NCI-H2107 treated with DMSO at 0.1 percent for 48 hours (cell line): ENCODE results near the gene DYNLL2.
"Not testable (repeated sequence)": the region's sequence is repeated elsewhere in the genome, so short reads cannot be mapped to it uniquely, and the experiment has no call there.

Experiments
- DNase-seq: peaks from one replicate; lab custom pipeline; 2025; ENCODE audit not compliant: unreplicated experiment; lab: John Stamatoyannopoulos, UW

DYNLL2 gene

DNA sequence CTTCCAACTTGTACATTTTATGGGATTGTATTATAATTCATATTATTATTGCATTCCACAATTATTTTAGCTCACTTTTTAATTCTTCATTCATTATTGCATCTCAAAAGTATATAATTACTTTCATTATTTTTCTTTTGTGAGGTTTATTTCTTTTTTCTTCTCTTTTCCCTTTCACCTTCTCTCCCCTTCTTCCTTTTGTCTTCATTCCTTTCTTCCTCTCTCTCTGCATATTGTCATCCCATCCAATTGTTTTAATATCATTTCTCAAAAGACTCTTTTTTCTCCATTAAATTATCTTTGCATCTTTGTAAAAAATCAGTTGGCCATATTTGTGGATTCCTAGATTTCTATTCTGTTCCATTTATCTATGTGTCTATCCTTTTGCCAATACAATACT, 17.3 kb downstream of the DYNLL2 start:
- no peak for DNase-seq

DNA sequence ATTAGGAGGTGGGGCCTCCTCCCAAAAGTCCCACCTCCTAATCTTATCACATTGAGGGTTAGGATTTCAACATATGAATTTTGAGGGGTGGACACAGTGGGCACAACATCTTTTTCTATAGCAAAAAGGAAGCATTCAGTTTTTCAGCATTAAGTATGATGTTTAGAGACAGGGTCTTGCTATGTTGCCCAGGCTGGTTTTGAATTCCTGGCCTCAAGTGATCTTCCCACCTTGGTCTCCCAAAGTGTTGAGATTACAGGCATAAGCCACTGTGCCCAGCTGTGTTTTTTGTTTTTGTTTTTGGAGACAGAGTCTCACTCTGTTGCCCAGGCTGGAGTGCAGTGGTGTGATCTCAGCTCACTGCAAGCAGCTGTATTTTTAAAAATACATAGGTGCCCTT, 18.7 kb downstream of the DYNLL2 start:
- DNase-seq = not testable (repeated sequence)

- no peak for DNase-seq
These were observed 21.9 kb downstream of the DYNLL2 start for GRCh38 chr17:58105093-58105492.

DNA sequence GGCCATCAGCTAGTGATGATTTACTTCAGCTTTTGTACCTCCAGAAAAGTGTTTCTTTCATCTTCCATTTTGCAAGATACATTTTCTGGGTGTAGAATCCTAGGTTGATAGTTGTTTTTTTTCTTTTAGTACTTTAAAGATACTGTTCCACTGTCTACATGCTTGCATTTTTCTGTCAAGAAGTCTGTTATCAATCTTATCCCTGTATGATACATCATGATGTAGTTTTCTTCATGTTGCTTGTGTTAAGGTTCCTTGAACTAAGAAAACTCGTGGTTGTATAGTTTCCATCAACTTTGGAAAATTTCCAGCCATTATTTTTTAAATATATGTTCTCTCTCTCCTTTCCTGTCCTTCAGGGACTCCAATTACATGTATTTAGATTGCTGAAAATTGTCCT, 24.1 kb downstream of the DYNLL2 start:
- no peak for DNase-seq

DNA sequence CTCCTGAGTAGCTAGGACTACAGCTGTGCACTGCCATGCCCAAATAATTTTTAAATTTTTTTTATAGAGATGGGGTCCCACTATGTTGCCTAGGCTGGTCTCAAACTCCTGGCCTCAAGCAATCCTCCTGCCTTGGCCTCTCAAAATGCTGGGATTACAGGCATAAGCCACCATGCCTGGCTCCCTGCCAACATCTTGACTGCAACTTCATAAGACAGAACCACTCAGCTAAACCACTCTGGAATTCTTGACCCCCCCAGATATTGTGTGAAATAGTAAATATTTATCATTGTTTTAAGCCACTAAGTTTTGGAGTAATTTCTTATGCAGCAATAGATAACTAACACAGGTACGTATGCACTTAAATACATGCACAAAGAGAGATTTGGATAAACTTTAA, 26.0 kb downstream of the DYNLL2 start:
- DNase-seq = no peak

DNA sequence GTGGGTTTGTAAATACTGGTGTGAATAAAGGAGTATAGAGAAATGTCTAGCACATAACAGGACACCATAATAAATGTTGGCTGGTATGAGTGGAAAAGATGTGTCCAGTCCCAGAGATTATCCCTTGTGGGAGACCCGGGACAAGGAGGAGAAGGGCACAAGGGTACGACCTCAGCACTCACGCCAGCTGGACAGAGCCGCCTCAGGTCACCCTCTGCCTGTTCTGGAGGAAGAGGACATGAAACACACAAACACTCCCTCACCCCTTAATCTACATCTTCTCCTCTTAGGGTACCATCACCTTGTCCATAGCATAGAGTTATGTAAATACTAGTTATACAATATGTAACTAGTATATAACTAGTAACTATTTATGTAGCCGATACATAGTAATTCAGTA, 26.8 kb downstream of the DYNLL2 start:
- DNase-seq = no peak

DNA sequence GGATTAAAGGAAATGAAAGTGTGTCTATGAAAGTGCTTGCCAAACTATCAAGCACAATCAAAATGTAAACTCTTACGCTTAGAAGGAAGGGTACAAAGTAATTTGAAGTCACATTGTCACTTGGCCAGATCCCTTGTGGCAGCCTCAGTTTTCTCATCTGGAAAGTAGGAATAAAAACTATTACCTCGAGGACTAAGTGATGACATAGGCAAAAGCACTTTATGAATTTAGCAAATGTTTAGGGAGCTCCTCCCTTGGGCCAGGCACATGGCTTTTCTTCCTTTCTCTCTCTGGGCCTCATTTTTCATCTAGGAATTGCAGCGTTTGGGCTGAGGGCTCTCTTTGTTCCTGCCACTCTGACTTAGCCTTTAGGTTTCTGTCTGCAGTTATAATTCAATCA, 28.5 kb downstream of the DYNLL2 start:
- no peak for DNase-seq

DNA sequence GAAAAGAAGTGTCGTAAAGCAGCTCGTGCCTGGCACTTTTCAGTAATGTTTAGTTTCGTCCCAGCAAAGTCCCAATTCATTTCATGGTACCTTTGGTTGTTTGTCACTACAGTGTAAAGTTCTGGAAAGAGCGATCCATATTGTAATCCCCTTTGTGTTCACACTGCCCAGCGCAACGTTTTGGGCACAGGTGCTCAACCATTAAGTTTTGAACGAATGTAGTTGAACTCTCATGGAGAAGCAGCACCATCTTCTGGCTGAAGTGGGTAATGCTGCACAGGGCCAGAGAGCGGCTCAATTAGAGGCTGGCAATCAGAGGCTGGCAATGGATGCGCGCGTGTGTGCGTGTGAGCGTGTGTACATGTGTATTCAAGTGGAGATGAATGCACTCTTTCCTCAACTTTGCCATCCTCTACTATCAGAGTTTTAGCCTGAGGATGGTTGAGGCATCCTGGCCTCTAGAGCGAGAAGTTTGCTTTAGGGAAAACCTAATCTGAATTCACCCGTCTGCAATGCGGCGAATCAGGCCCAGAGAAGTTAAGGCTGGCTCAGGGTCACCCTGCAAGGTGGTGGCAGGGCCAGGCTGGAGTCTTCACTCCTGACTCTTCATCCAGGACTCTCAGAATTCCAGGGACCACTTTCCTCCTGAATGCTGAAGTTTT, 29.9 kb downstream of the DYNLL2 start:
- peak; percentile 39 for DNase-seq

DNA sequence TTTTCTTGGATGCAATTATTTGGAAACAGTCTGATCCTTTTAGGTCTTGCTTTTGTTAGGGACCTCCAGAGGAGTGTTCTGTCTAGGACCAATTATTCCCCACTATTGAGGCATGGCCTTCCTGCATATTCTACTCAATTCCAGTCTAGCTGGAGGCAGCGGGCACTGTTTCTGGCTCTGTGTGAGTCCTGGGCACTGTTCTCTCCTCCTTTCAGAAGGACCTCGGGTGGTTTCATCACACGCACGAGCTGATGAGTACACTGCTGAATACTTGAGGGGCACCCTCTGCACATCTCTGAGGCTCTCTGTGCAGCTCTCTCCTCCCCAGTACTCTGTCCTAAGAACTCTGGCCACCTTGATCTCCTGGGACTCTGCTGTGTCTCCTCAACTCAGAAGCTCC, 30.7 kb downstream of the DYNLL2 start:
- no peak for DNase-seq

- DNase-seq = no peak
These were observed 34.2 kb downstream of the DYNLL2 start for GRCh38 chr17:58117382-58117781.

GRCh38 chr17:58119491-58119890, 36.3 kb downstream of the DYNLL2 start:
- DNase-seq = no peak

DNA sequence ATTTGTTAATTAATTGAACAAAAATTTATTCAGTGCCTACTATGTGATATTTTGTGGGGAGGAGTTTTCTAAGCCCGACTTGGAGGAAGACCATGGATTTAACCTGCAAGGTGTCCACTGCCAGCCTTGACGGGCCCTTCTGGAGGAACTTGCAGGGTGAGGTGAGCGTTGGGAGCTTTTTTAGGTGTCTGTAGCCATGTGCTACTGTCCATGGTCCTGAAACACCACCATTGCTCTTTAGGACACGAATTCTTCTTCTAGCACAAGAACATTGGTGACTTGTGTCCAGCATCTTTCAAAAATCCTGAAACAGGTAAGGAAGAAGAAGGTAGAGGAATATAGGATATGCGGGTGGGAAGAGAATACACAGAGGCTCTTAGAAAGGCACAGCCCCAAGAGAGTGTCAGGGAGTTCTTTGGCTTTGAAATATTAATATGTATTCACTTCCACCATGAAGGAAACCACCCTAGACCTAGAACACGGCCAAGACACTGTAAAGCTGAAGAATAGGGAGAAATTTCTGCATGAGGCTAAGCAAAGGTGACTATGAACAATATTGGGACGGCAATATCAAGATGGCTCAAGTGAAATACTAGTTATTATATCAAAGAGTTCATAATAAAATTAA, 37.1 kb downstream of the DYNLL2 start:
- DNase-seq = no peak

- peak; percentile 36 for DNase-seq
These were observed 38.7 kb downstream of the DYNLL2 start for GRCh38 chr17:58121925-58122324.

DNA sequence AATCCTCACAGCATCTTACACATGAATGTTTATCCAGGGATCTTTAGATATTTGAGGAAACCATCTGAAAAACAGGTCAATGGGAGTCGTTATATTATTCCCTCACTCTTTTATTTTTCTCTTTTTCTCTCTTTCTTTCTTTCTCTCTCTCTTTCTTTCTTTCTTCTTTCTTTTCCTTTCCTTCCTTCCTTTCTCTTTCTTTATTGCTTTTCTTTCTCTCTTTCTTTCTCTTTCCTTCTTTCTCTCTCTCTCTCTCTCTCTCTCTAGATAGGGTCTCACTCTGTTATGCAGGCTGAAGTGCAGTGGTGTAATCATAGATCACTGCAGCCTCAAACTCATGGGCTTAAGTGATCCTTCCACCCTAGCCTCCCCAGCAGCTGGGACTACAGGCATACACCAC, 44.6 kb downstream of the DYNLL2 start:
- no peak for DNase-seq

- not testable (repeated sequence) for DNase-seq
These were observed 49.5 kb downstream of the DYNLL2 start for GRCh38 chr17:58132697-58133096.

DNA sequence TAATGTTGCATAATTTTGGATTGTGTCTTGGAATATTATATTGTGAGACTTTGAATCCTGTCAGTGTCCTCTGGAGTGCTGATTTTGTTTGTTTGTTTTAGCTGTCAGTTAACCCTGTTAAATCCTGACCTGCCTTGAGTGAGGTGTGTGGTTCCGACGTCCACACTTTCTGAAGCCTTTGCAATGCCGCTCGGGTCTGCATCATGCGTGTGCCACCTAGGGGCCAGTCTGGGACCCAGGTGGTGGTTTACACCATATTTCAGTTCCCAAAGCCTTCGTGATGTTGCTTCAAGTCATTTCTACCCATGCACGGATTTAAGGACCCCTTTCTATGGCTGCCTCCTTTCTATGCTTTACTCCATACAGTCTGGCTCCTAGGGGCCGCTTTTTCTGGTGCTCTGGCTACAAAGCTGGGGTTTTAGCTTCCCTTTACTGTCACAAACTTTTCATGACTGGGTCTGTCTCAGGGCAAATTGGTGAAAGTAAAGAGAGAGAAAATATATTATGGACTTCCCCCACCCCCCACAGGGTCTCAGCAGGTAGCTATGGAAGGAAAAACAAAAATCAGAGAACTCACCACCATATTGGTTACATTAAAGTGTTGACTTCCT, 53.6 kb downstream of the DYNLL2 start:
- no peak for DNase-seq

DNA sequence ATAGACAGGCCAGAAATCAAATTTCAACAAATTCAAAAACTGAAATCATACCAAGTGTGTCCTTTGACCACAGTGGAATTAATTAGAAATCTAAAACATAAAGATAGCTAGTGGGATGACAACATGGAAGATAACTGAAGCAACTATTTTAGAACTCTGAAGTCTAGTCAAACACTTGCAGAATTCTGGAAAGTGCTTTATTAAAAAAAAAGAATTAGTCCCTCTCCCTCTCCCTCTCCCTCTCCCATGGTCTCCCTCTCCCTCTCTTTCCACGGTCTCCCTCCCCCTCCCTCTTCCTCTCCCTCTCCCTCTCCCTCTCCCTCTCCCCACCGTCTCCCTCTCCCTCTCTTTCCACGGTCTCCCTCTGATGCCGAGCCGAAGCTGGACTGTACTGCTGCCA, 58.3 kb downstream of the DYNLL2 start:
- no peak for DNase-seq

- DNase-seq = not testable (repeated sequence)
These were observed 60.1 kb downstream of the DYNLL2 start for GRCh38 chr17:58143335-58143734.

- DNase-seq = no peak
These were observed 61.6 kb downstream of the DYNLL2 start for GRCh38 chr17:58144801-58145200.
